PC-3 (cell line): ENCODE measurements around the gene SPDYE6. TPM values are rescaled to one million over a fixed set of nuclear protein-coding genes. Genes with fewer than 3 reads are reported as not detected.
A peak's percentile ranks its signal among the peaks of the same experiment; 100 is the strongest.
"Not testable (repeated sequence)": the region's sequence is repeated elsewhere in the genome, so short reads cannot be mapped to it uniquely, and the experiment has no call there.

ENCODE experiments used
- ATAC-seq: fragments of 200-7000 bp; cut with Tn5 transposase; 2 replicates; pipeline ENCODE4 v1.9.1; 2020; ENCODE audit warnings: mild to moderate bottlenecking, moderate library complexity
- BruUV-seq: library from RNA; stranded (reverse); fragments of 400-500 nt; replicated peaks from 2 replicates; lab custom pipeline; 2021; lab: Mats Ljungman, UMichigan
- CTCF ChIA-PET: fragments of 300-600 bp; sonication (Branson Sonifier 250); formaldehyde crosslinking; loops from one replicate; lab custom pipeline; 2022; ENCODE audit warnings: antibody characterized with exemption; lab: Charles Lee
- POLR2A ChIA-PET: fragments of 300-600 bp; sonication (Branson Sonifier 250); formaldehyde crosslinking; loops from one replicate; lab custom pipeline; 2022; ENCODE audit warnings: antibody characterized with exemption; ENCODE audit not compliant: unreplicated experiment; lab: Charles Lee
- DNase-seq: peaks from one replicate; pipeline ENCODE4 v3.0.0-alpha.2; 2015
- H2AFZ ChIP-seq: fragments of 300-600 bp; sonication (generic); 2 replicates; pipeline ENCODE4 v1.6.0; 2016; ENCODE audit warnings: antibody characterized with exemption, low read length
- H3F3A ChIP-seq: fragments of 300-600 bp; sonication (generic); one replicate; pipeline ENCODE4 v1.6.0; 2017; ENCODE audit warnings: antibody characterized with exemption, low read length, control low read depth, mild to moderate bottlenecking; ENCODE audit not compliant: unreplicated experiment
- H3K27ac ChIP-seq: fragments of 300-600 bp; sonication (generic); 2 replicates; pipeline ENCODE4 v1.5.1; 2016; ENCODE audit warnings: mild to moderate bottlenecking, low read length
- H3K27me3 ChIP-seq: fragments of 300-600 bp; sonication (generic); 2 replicates; pipeline ENCODE4 v1.6.1; 2016; ENCODE audit warnings: low read length, mixed read lengths
- H3K36me3 ChIP-seq: fragments of 300-600 bp; sonication (generic); 2 replicates; pipeline ENCODE4 v1.6.1; 2016; ENCODE audit warnings: low read depth, mixed run types, low read length, mixed read lengths
- H3K4me1 ChIP-seq: fragments of 300-600 bp; sonication (generic); 2 replicates; pipeline ENCODE4 v1.5.1; 2016; ENCODE audit warnings: low read length; ENCODE audit not compliant: insufficient read depth
- H3K4me2 ChIP-seq: fragments of 300-600 bp; sonication (generic); 2 replicates; pipeline ENCODE4 v1.6.0; 2016; ENCODE audit warnings: low read length
- H3K4me3 ChIP-seq: fragments of 300-600 bp; sonication (generic); 2 replicates; pipeline ENCODE4 v1.5.1; 2016; ENCODE audit warnings: mild to moderate bottlenecking, low read length, mixed read lengths
- H3K79me2 ChIP-seq: fragments of 300-600 bp; sonication (generic); 2 replicates; pipeline ENCODE4 v1.6.1; 2017; ENCODE audit warnings: low read length, mixed read lengths
- H3K9ac ChIP-seq: fragments of 300-600 bp; sonication (generic); 2 replicates; pipeline ENCODE4 v1.6.0; 2016; ENCODE audit warnings: mild to moderate bottlenecking, low read length
- H3K9me2 ChIP-seq: fragments of 300-600 bp; sonication (generic); replicated peaks from 2 replicates; pipeline ENCODE4 v1.6.1; 2016; ENCODE audit warnings: mixed run types, low read length, mixed read lengths
- H3K9me3 ChIP-seq: fragments of 300-600 bp; sonication (generic); 2 replicates; pipeline ENCODE4 v1.6.1; 2016; ENCODE audit warnings: low read length, mixed read lengths
- H4K20me1 ChIP-seq: fragments of 300-600 bp; sonication (generic); 2 replicates; pipeline ENCODE4 v1.6.1; 2016; ENCODE audit warnings: low read length, mixed read lengths
- intact Hi-C: fragments of 100-400 bp; cut with micrococcal nuclease; formaldehyde crosslinking; loops from 2 replicates; pipeline ENCODE4 v1.9.0; 2023
- total RNA-seq: library from RNA; depleted of rRNA; stranded (reverse); fragments of >200 nt; gene quantifications from 2 replicates; pipeline ENCODE4 v1.2.3, GENCODE V29; 2014

SPDYE6 gene
- total RNA-seq, 1 experiment from 2014 or later: not detected

DNA sequence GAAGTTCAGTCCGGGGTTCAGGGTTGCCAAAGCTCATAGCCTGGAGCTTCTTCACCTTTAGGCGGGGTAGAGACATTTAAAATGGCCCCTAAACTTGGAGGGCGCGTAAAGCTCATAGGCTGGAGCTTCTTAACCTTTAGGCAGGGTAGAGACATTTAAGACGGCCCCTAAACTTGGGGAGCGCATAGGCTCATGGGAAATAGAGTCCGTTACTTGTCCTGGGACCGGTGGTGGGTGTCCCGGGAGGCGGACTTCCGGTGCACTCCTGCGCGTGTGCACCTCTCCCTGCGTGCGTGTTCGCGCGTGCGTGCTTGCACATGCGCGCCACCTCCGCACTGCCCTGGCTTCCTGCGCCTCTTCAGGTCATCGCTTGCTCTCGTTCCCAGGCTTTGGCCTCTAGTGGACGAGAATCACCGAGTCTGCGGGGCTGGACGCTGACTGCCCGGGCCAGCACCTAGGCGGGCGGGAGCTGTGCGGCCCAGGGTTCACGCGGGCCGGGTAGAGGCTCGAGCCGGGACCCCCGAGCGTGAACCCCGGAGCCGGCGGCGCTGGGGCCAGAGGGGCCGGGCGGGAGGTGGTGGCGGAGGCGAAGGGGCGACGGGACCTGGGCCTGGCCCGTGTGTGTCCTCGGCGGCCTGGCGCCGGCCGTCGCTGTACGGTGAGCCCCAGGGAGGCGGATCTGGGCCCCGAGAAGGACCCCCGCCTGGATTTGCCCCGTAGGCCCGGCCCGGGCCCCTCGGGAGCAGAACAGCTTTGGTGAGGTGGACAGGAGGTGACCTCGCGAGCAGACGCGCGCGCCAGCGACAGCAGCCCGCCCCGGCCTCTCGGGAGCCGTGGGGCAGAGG is 7.5 kb upstream of the SPDYE6 start:
- H3K4me1 ChIP-seq, BruUV-seq, H3K27me3 ChIP-seq, H4K20me1 ChIP-seq, H3K9me2 ChIP-seq, CTCF ChIA-PET, H3K36me3 ChIP-seq, H3K9me3 ChIP-seq, H3F3A ChIP-seq: not testable (repeated sequence)
- peak; percentile 97 for DNase-seq
- Histone ChIP-seq H3K4me2 (peak overlapping the region; percentile 77), H3K79me2 (peaks cover 26% of the 10 kb centered on the region), H2AFZ (peak overlapping the region; percentile 83), H3K9ac (peak overlapping the region; percentile 94), H3K4me3 (peak overlapping the region; percentile 75), H3K27ac (peak overlapping the region; percentile 30; the same call in 1 of the 2 replicates)
- ATAC-seq: peak; percentile 98
- POLR2A ChIA-PET: interaction anchor here (0.6 kb wide), 1 partner anchor 36 kb away, joined by 7 read pairs; no protein-coding TSS in a partner anchor
- intact Hi-C loops: loop anchor here (5.0 kb wide), 1 partner anchor 76 kb away; the partner anchor contains the start of gene SH2B2

DNA sequence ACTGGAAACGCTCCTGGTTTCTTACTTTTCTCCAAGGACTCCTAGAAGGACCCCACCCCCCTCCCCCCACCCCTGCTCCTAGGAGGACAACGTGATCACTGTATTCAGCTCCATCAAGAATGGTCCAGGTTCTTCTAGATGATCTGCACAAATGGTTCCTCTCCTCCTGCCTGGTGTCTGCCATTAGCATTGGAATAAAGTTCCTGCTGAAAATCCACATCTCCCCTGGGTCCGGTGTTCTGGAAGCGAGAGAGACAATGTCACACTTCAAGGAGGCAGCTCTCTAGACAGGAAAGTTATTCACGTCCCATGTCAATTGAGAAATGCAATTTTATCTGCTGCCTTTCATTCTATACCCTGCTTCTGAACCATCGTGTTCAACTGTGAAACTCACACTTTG is 9.3 kb downstream of the SPDYE6 start:
- POLR2A ChIA-PET, intact Hi-C loops, DNase-seq, H3F3A ChIP-seq, H3K4me3 ChIP-seq, H3K9me2 ChIP-seq, BruUV-seq, H3K79me2 ChIP-seq, H3K4me1 ChIP-seq, H3K4me2 ChIP-seq, H2AFZ ChIP-seq, H4K20me1 ChIP-seq, H3K27me3 ChIP-seq, H3K9me3 ChIP-seq, CTCF ChIA-PET, H3K36me3 ChIP-seq, ATAC-seq, H3K27ac ChIP-seq, H3K9ac ChIP-seq: not testable (repeated sequence)

DNA sequence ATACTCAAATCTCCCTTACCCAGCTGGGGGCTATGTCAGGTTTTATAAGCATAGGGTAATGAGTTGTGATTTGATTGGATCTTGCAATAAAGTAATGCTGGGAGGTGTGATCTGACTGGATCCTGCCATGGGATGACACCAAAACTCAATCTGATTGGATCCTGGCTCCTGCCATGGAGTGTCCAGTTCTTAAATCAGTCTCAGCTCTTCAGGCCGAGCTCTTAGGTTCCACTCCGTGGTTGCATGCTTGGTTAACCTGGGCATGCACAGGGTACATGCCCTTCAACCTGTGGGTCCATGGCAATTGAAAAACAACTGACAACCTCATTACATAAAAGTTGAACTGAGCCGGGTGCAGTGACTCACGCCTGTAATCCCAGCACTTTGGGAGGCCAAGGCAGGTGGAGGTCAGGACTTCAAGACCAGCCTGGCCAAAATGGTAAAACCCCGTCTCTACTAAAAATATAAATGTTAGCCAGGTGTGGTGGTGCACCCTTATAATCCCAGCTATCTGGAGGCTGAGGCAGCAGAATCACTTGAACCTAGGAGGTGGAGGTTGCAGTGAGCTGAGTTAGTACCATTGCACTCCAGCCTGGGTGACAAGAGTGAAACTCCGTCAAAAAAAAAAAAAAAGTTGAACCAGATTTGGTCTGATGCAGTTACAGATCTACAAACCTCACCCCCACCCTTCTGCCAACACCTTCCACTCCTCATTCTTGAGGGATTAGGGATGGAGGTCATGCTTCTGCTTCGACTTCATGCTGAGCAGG is 15.5 kb downstream of the SPDYE6 start:
- intact Hi-C loops, ATAC-seq, H3K27me3 ChIP-seq, POLR2A ChIA-PET, H3K9me2 ChIP-seq, H3K36me3 ChIP-seq, H3K4me2 ChIP-seq, H3F3A ChIP-seq, H3K9me3 ChIP-seq, H3K4me3 ChIP-seq, CTCF ChIA-PET, H4K20me1 ChIP-seq, DNase-seq, H3K4me1 ChIP-seq, H3K27ac ChIP-seq, H3K79me2 ChIP-seq, BruUV-seq, H2AFZ ChIP-seq, H3K9ac ChIP-seq: not testable (repeated sequence)

DNA sequence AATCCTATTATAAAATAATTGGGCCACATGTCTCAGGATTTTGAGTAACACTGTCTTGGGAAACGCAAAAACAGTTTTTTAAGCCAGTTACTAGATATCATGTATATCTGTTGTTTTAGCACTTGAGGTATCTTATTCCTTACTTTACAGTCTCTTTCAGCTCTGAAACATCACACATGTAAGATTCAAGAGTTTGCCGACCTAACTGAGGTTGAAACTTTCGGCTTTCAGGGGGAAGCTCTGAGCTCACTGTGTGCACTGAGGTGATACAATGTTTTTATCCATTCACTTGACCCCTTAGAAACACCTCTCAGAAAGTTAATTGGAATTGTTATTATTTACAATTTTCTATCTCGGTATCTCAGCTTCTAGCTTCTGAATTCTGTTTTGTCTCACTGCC is 18.8 kb downstream of the SPDYE6 start:
- H3K27me3 ChIP-seq, ATAC-seq, H3K4me1 ChIP-seq, H3K4me3 ChIP-seq, H3K79me2 ChIP-seq, H3F3A ChIP-seq, H3K9me3 ChIP-seq, intact Hi-C loops, H4K20me1 ChIP-seq, CTCF ChIA-PET, H3K4me2 ChIP-seq, DNase-seq, H3K27ac ChIP-seq, H2AFZ ChIP-seq, H3K9ac ChIP-seq, POLR2A ChIA-PET, H3K9me2 ChIP-seq, BruUV-seq, H3K36me3 ChIP-seq: not testable (repeated sequence)

DNA sequence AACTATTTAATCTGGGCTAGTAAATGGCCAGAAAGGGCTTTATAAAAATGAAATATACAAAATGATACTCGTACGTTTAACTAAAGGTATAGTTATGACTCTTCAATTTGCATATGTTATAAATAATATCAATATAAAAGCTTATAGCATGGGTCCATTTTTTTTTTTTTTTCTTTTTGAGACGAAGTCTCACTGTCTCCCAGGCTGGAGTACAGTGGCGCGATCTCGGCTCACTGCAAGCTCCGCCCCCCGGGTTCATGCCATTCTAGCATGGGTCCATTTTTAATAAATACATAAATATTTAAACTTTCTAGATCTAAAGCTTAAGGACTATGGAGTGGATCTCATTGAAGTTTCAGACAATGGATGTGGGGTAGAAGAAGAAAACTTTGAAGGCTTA is 19.2 kb downstream of the SPDYE6 start:
- H3K9me2 ChIP-seq, H3F3A ChIP-seq, H3K27me3 ChIP-seq, H2AFZ ChIP-seq, CTCF ChIA-PET, H3K9me3 ChIP-seq, H3K79me2 ChIP-seq, H4K20me1 ChIP-seq, BruUV-seq, ATAC-seq, H3K9ac ChIP-seq, H3K36me3 ChIP-seq, POLR2A ChIA-PET, intact Hi-C loops, H3K4me1 ChIP-seq, H3K4me3 ChIP-seq, DNase-seq, H3K27ac ChIP-seq, H3K4me2 ChIP-seq: not testable (repeated sequence)

DNA sequence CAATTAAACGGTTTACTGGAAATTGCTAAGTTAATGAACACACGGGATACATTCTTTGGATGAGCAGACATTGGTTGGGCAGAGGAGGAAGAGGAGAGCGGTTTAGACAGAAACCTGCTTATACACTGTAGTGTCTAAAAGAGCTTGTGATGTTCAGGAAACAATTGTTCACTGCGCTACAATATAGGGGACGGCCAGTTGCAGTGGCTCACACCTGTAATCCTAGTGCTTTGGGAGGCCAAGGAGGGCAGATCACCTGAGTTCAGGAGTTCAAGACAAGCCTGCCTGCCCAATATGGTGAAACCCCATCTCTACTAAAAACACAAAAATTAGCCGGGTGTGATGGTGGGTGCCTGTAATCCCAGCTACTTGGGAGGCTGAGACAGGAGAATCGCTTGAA is 20.7 kb downstream of the SPDYE6 start:
- H3K27me3 ChIP-seq, H3K9me3 ChIP-seq, ATAC-seq, POLR2A ChIA-PET, intact Hi-C loops, H2AFZ ChIP-seq, H4K20me1 ChIP-seq, H3K9me2 ChIP-seq, CTCF ChIA-PET, H3K9ac ChIP-seq, H3K4me2 ChIP-seq, H3K27ac ChIP-seq, H3K79me2 ChIP-seq, H3K4me3 ChIP-seq, H3K4me1 ChIP-seq, BruUV-seq, H3F3A ChIP-seq, H3K36me3 ChIP-seq, DNase-seq: not testable (repeated sequence)
